Endothelial cell of umbilical vein (primary cell): ENCODE measurements around the gene ATP8A2. TPM values are rescaled to one million over a fixed set of nuclear protein-coding genes. Genes with fewer than 3 reads are reported as not detected.

Source experiments
- BruUV-seq: library from RNA; stranded (reverse); fragments of 400-500 nt; replicated peaks from 2 replicates; lab custom pipeline; 2021; lab: Mats Ljungman, UMichigan
- CTCF ChIA-PET: fragments of 300-600, 350-600 bp; sonication (Branson Sonifier 250); formaldehyde crosslinking; loops from one replicate; lab custom pipeline; 2021; ENCODE audit warnings: antibody characterized with exemption, inconsistent platforms; lab: Charles Lee
- POLR2A ChIA-PET: fragments of 300-600, 350-600 bp; sonication (Branson Sonifier 250); formaldehyde crosslinking; loops from one replicate; lab custom pipeline; 2021; ENCODE audit warnings: antibody characterized with exemption, inconsistent platforms; lab: Charles Lee
- DNase-seq: peaks from one replicate; pipeline ENCODE4 v3.0.0-alpha.2; 2011; ENCODE audit warnings: low read depth, low spot score
- FAIRE-seq: peaks from 2 replicates; lab custom pipeline; 2011; peaks lifted over from hg19 to GRCh38; lab: Jason Lieb, UNC
- H2AFZ ChIP-seq: 2 replicates; pipeline ENCODE4 v1.6.0; 2012; ENCODE audit warnings: low read depth, low read length, control low read depth, inconsistent platforms
- H3K27ac ChIP-seq: 2 replicates; pipeline ENCODE4 v1.5.1; 2011; ENCODE audit warnings: low read depth, mild to moderate bottlenecking, control low read depth, low read length, moderate library complexity; ENCODE audit not compliant: insufficient read depth
- H3K27me3 ChIP-seq, 2 experiments: 2 replicates each; pipeline versions ENCODE4 v1.6.0 to v1.6.1; 2011; ENCODE audit warnings: low read length in 2 of 2, mixed read lengths in 1 of 2; ENCODE audit not compliant: control insufficient read depth in 2 of 2, insufficient read depth in 2 of 2
- H3K36me3 ChIP-seq, 2 experiments: 2 replicates in 1 of 2; 3 replicates in 1 of 2; pipeline ENCODE4 v1.5.1; 2011; ENCODE audit warnings: low read length in 2 of 2, mild to moderate bottlenecking in 1 of 2, moderate library complexity in 1 of 2; ENCODE audit not compliant: control insufficient read depth in 2 of 2, insufficient read depth in 2 of 2; ENCODE audit errors: extremely low read depth in 1 of 2
- H3K4me1 ChIP-seq: 3 replicates; pipeline ENCODE4 v1.5.1; 2011; ENCODE audit warnings: mild to moderate bottlenecking, low read length; ENCODE audit not compliant: control insufficient read depth, insufficient read depth; ENCODE audit errors: extremely low read depth
- H3K4me2 ChIP-seq: 2 replicates; pipeline ENCODE4 v1.6.1; 2011; ENCODE audit warnings: low read length, control low read depth, mixed read lengths; ENCODE audit not compliant: insufficient read depth
- H3K4me3 ChIP-seq, 3 experiments: fragments of 200-600 bp in 1 of 3; sonication (generic), shearing (Covaris generic) in 1 of 3; replicated peaks in 1 of 3; 2 replicates each; pipeline ENCODE4 v1.5.1; 2011 to 2016; ENCODE audit warnings: control low read depth in 3 of 3, low read length in 3 of 3, mild to moderate bottlenecking in 2 of 3, inconsistent platforms in 1 of 3, low read depth in 1 of 3, moderate library complexity in 1 of 3; ENCODE audit not compliant: insufficient read depth in 1 of 3
- H3K79me2 ChIP-seq: 2 replicates; pipeline ENCODE4 v1.6.0; 2012; ENCODE audit warnings: low read length, inconsistent platforms; ENCODE audit not compliant: control insufficient read depth, insufficient read depth
- H3K9ac ChIP-seq: replicated peaks from 2 replicates; pipeline ENCODE3; 2011; ENCODE audit warnings: low read length, control low read depth; ENCODE audit not compliant: insufficient read depth; ENCODE audit errors: extremely low read depth
- H3K9me1 ChIP-seq: replicated peaks from 3 replicates; pipeline ENCODE4 v1.6.0; 2011; ENCODE audit warnings: mild to moderate bottlenecking, low read length; ENCODE audit not compliant: control insufficient read depth, insufficient read depth; ENCODE audit errors: extremely low read depth
- H3K9me3 ChIP-seq: replicated peaks from 2 replicates; pipeline ENCODE4 v1.5.1; 2012; ENCODE audit warnings: low read length, inconsistent platforms; ENCODE audit not compliant: control insufficient read depth, insufficient read depth
- H4K20me1 ChIP-seq: replicated peaks from 2 replicates; pipeline ENCODE3; 2011; ENCODE audit warnings: mild to moderate bottlenecking, low read length; ENCODE audit not compliant: control insufficient read depth, insufficient read depth; ENCODE audit errors: extremely low read depth
- EZH2 ChIP-seq: IDR thresholded peaks from 2 replicates; pipeline ENCODE4 v1.6.1; 2012; ENCODE audit warnings: borderline replicate concordance, low read depth, mild to moderate bottlenecking, moderate library complexity, low read length, inconsistent platforms; ENCODE audit not compliant: severe bottlenecking
- FOS ChIP-seq: IDR thresholded peaks from 2 replicates; pipeline ENCODE4 v1.6.1; 2011; ENCODE audit warnings: mild to moderate bottlenecking, low read length, moderate library complexity, borderline replicate concordance; ENCODE audit not compliant: insufficient read depth
- GATA2 ChIP-seq: IDR thresholded peaks from 2 replicates; pipeline ENCODE4 v1.7.0; 2011; ENCODE audit warnings: low read depth, mild to moderate bottlenecking, moderate library complexity, mixed read lengths, low read length; ENCODE audit not compliant: insufficient read length, insufficient read depth
- JUN ChIP-seq: IDR thresholded peaks from 2 replicates; pipeline ENCODE4 v1.6.1; 2011; ENCODE audit warnings: borderline replicate concordance, low read depth; ENCODE audit not compliant: insufficient read length, insufficient read depth
- MYC ChIP-seq: IDR thresholded peaks from one replicate; pipeline ENCODE4 v1.6.1; 2011; ENCODE audit warnings: mild to moderate bottlenecking, low read depth, low read length
- POLR2A ChIP-seq: IDR thresholded peaks from 2 replicates; pipeline ENCODE4 v1.6.1; 2012; ENCODE audit warnings: low read depth, mild to moderate bottlenecking, control low read depth, low read length
- POLR2AphosphoS5 ChIP-seq: IDR thresholded peaks from 2 replicates; pipeline ENCODE4 v1.6.1; 2012; ENCODE audit warnings: low read depth, mild to moderate bottlenecking, control low read depth, low read length, moderate library complexity; ENCODE audit not compliant: insufficient read depth
- dilution Hi-C: fragments of 300-500 bp; cut with MboI; formaldehyde crosslinking; loops from one replicate; pipeline ENCODE4 v1.15.0; 2019; ENCODE audit warnings: low sequenced_read_pairs; ENCODE audit not compliant: extremely low pct_ligation_motif_present
- intact Hi-C: fragments of 100-400 bp; cut with micrococcal nuclease; formaldehyde crosslinking; loops from one replicate; pipeline ENCODE4 v1.10.0; 2022
- polyA plus RNA-seq, 4 experiments: library from polyadenylated mRNA; depleted of rRNA in 3 of 4; stranded (reverse) in 3 of 4; unstranded in 1 of 4; fragments of >200 nt; gene quantifications; 2 replicates each; pipeline versions ENCODE4 v1.2.1 to v1.2.3, GENCODE V29; 2011 to 2012; ENCODE audit warnings: missing spikeins in 1 of 4
- total RNA-seq: library from RNA; stranded (reverse); gene quantifications from 2 replicates; pipeline ENCODE4 v1.2.3, GENCODE V29; 2021
- TF ChIP-seq, protein P1 (sequence below): IDR thresholded peaks from 2 replicates; pipeline ENCODE4 v1.6.1; 2011; ENCODE audit not compliant: insufficient read depth, insufficient read length
- TF ChIP-seq, protein P2 (sequence below), 2 donors: IDR thresholded peaks; 1 replicate in 1 of 2; 2 replicates in 1 of 2; pipeline ENCODE4 v1.5.1; 2011; ENCODE audit warnings: low read length in 2 of 2, mild to moderate bottlenecking in 2 of 2, moderate library complexity in 2 of 2, control low read depth in 1 of 2, inconsistent platforms in 1 of 2, low read depth in 1 of 2; ENCODE audit not compliant: insufficient read depth in 1 of 2; ENCODE audit errors: extremely low read depth in 1 of 2

The ATP8A2 gene
- total and polyA plus RNA-seq, 2 donors (not counting 3 experiments of a cell fraction or from before 2014, with no cell fraction given), result 0.11 to 0.49 TPM

GRCh38 chr13:25699056-25699455 lies 327.3 kb downstream of the ATP8A2 start:
- no peak overlapping the region for H3K4me2 ChIP-seq
- H3K4me1 ChIP-seq, result no peaks in the 10 kb centered on the region
- H3K27ac ChIP-seq, result no peak overlapping the region
- no peak overlapping the region for H3K4me3 ChIP-seq
- H3K27me3 ChIP-seq, result no peaks in the 10 kb centered on the region
- H4K20me1 ChIP-seq, result no peaks in the 10 kb centered on the region
- no peak overlapping the region for H2AFZ ChIP-seq
- no peaks in the 10 kb centered on the region for H3K9me3 ChIP-seq
- intact Hi-C loops (no loop called here), dilution Hi-C loops (no loop called here)
- no peaks in the 10 kb centered on the region for H3K79me2 ChIP-seq
- POLR2A ChIA-PET, result no interaction called here
- TF ChIP-seq FOS, result no peak
- TF ChIP-seq MYC, result no peak
- TF ChIP-seq POLR2A, result no peak
- TF ChIP-seq, protein P1, sequence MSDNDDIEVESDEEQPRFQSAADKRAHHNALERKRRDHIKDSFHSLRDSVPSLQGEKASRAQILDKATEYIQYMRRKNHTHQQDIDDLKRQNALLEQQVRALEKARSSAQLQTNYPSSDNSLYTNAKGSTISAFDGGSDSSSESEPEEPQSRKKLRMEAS, result no peak
- TF ChIP-seq, protein P2, sequence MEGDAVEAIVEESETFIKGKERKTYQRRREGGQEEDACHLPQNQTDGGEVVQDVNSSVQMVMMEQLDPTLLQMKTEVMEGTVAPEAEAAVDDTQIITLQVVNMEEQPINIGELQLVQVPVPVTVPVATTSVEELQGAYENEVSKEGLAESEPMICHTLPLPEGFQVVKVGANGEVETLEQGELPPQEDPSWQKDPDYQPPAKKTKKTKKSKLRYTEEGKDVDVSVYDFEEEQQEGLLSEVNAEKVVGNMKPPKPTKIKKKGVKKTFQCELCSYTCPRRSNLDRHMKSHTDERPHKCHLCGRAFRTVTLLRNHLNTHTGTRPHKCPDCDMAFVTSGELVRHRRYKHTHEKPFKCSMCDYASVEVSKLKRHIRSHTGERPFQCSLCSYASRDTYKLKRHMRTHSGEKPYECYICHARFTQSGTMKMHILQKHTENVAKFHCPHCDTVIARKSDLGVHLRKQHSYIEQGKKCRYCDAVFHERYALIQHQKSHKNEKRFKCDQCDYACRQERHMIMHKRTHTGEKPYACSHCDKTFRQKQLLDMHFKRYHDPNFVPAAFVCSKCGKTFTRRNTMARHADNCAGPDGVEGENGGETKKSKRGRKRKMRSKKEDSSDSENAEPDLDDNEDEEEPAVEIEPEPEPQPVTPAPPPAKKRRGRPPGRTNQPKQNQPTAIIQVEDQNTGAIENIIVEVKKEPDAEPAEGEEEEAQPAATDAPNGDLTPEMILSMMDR (IDR thresholded peaks at IDR 0.05; ENCODE audit: extremely low read depth in 1 of 2, insufficient read depth in 1 of 2, low read depth in 1 of 2, low read length in 2 of 2), result no peak
- TF ChIP-seq EZH2, result no peak
- no peak for TF ChIP-seq POLR2AphosphoS5
- TF ChIP-seq GATA2, result no peak
- TF ChIP-seq JUN, result no peak
- H3K36me3 ChIP-seq, result no peaks in the 10 kb centered on the region
- H3K9ac ChIP-seq, result no peak overlapping the region
- DNase-seq (no peak), FAIRE-seq (no peak)
- BruUV-seq, result no TSS peak
- no peaks in the 10 kb centered on the region for H3K9me1 ChIP-seq
- CTCF ChIA-PET, result no interaction called here
